B cell (primary cell): ENCODE data around the gene NACA. TPM values are rescaled to one million over a fixed set of nuclear protein-coding genes. Genes with fewer than 3 reads are reported as not detected.
"Not testable (repeated sequence)": the region's sequence is repeated elsewhere in the genome, so short reads cannot be mapped to it uniquely, and the experiment has no call there.

Experiments
- ATAC-seq: fragments of 200-7000 bp; cut with Tn5 transposase; one replicate; pipeline ENCODE4 v1.10.0; 2021; ENCODE audit warnings: low read depth, mild to moderate bottlenecking, moderate number of reproducible peaks, moderate library complexity
- CTCF ChIA-PET: fragments of 350-600 bp; sonication (Branson Sonifier 250); formaldehyde crosslinking; loops from one replicate; lab custom pipeline; 2021; ENCODE audit warnings: antibody characterized with exemption, inconsistent platforms; lab: Charles Lee
- POLR2A ChIA-PET: fragments of 350-600 bp; sonication (Branson Sonifier 250); formaldehyde crosslinking; loops from one replicate; lab custom pipeline; 2021; ENCODE audit warnings: antibody characterized with exemption; lab: Charles Lee
- DNase-seq: peaks from one replicate; pipeline ENCODE4 v3.0.0; 2013
- H2AFZ ChIP-seq: 2 replicates; pipeline ENCODE4 v1.6.1; 2012; ENCODE audit warnings: mild to moderate bottlenecking, low read depth, low read length; ENCODE audit not compliant: insufficient read depth, poor library complexity, severe bottlenecking
- H3K27ac ChIP-seq, 2 donors: 1 replicate in 1 of 2; 2 replicates in 1 of 2; pipeline ENCODE4 v1.5.1; 2012 to 2013; ENCODE audit warnings: low read length in 2 of 2, mild to moderate bottlenecking in 2 of 2, moderate library complexity in 1 of 2
- H3K27me3 ChIP-seq, 4 experiments: fragments of 200-600 bp in 1 of 4; sonication (generic) in 1 of 4; replicated peaks in 1 of 4; 1 replicate in 2 of 4; 2 replicates in 2 of 4; pipeline versions ENCODE4 v1.6.1 to v1.7.0; 2013 to 2016; ENCODE audit warnings: low read length in 3 of 4, mild to moderate bottlenecking in 2 of 4, mixed read lengths in 1 of 4, moderate library complexity in 1 of 4; ENCODE audit not compliant: insufficient read depth in 4 of 4, control insufficient read depth in 3 of 4; ENCODE audit errors: control extremely low read depth in 1 of 4
- H3K36me3 ChIP-seq, 2 experiments: replicated peaks in 1 of 2; 1 replicate in 1 of 2; 2 replicates in 1 of 2; pipeline versions ENCODE4 v1.6.1 to v1.7.1; 2013; ENCODE audit warnings: low read length in 1 of 2; ENCODE audit not compliant: insufficient read depth in 2 of 2, control insufficient read depth in 1 of 2; ENCODE audit errors: control extremely low read depth in 1 of 2, extremely low read depth in 1 of 2
- H3K4me1 ChIP-seq, 2 donors: fragments of 200-600 bp in 1 of 2; sonication (generic) in 1 of 2; 1 replicate in 1 of 2; 2 replicates in 1 of 2; pipeline versions ENCODE4 v1.5.1 to v1.6.1; 2013 to 2017; ENCODE audit warnings: low read length in 2 of 2; ENCODE audit not compliant: control insufficient read depth in 2 of 2, insufficient read depth in 2 of 2
- H3K4me2 ChIP-seq: replicated peaks from 2 replicates; pipeline ENCODE3; 2012; ENCODE audit warnings: mild to moderate bottlenecking, low read depth, low read length; ENCODE audit not compliant: poor library complexity, severe bottlenecking
- H3K4me3 ChIP-seq, 5 experiments: fragments of 200-600 bp in 1 of 5; sonication (generic) in 1 of 5; 1 replicate in 3 of 5; 2 replicates in 2 of 5; pipeline versions ENCODE4 v1.5.1 to v1.7.0; 2011 to 2016; ENCODE audit warnings: low read length in 4 of 5, mild to moderate bottlenecking in 4 of 5, low read depth in 2 of 5, control low read depth in 1 of 5, moderate library complexity in 1 of 5; ENCODE audit not compliant: insufficient read depth in 1 of 5; ENCODE audit errors: control extremely low read depth in 1 of 5, extremely low read depth in 1 of 5
- H3K79me2 ChIP-seq: fragments of 200-600 bp; sonication (generic); one replicate; pipeline ENCODE4 v1.6.0; 2016; ENCODE audit warnings: low read length; ENCODE audit not compliant: control insufficient read depth, insufficient read depth
- H3K9ac ChIP-seq: fragments of 200-600 bp; sonication (generic); 2 replicates; pipeline ENCODE4 v1.6.1; 2017; ENCODE audit warnings: mild to moderate bottlenecking, low read length, moderate library complexity
- H3K9me3 ChIP-seq, 3 donors: one replicate each; pipeline versions ENCODE4 v1.6.1 to v1.7.1; 2013; ENCODE audit warnings: low read length in 2 of 3; ENCODE audit not compliant: control insufficient read depth in 2 of 3, insufficient read depth in 1 of 3; ENCODE audit errors: control extremely low read depth in 1 of 3
- H4K20me1 ChIP-seq: 2 replicates; pipeline ENCODE4 v1.6.0; 2012; ENCODE audit warnings: mild to moderate bottlenecking, low read length; ENCODE audit not compliant: insufficient read depth, control insufficient read depth, poor library complexity, severe bottlenecking
- H3K27ac Mint-ChIP-seq: one replicate; pipeline ENCODE4 v1.8.0; 2021; ENCODE audit warnings: mixed read lengths
- H3K27me3 Mint-ChIP-seq: one replicate; pipeline ENCODE4 v1.8.0; 2021; ENCODE audit warnings: mixed read lengths
- H3K4me1 Mint-ChIP-seq: one replicate; pipeline ENCODE4 v1.8.0; 2021; ENCODE audit warnings: mixed read lengths
- H3K4me3 Mint-ChIP-seq: one replicate; pipeline ENCODE4 v1.8.0; 2021; ENCODE audit warnings: mixed read lengths
- H3K9me3 Mint-ChIP-seq: one replicate; pipeline ENCODE4 v1.8.0; 2022; ENCODE audit warnings: mixed read lengths; ENCODE audit not compliant: insufficient read depth
- CTCF ChIP-seq: fragments of 200-600 bp; IDR thresholded peaks from one replicate; pipeline ENCODE4 v1.8.0; 2022; ENCODE audit warnings: antibody characterized with exemption, mild to moderate bottlenecking
- EZH2 ChIP-seq: IDR thresholded peaks from 2 replicates; pipeline ENCODE4 v1.6.1; 2012; ENCODE audit warnings: borderline replicate concordance, low read depth, mild to moderate bottlenecking, moderate library complexity, low read length; ENCODE audit not compliant: insufficient read depth, poor library complexity, severe bottlenecking
- WGBS: methylation state at CpG from one replicate; pipeline ENCODE4 v1.1.5; 2013; ENCODE audit warnings: missing lambda C conversion rate; ENCODE audit not compliant: insufficient coverage; 5-methylcytosine and 5-hydroxymethylcytosine counted together
- intact Hi-C: fragments of 100-400 bp; cut with micrococcal nuclease; formaldehyde crosslinking; loops from one replicate; pipeline ENCODE4 v1.10.0; 2022
- polyA plus RNA-seq: library from polyadenylated mRNA; depleted of rRNA; stranded (reverse); fragments of >200 nt; gene quantifications from 2 replicates; pipeline ENCODE4 v1.2.3, GENCODE V29; 2012
- total RNA-seq, 2 donors: library from RNA; stranded (reverse); fragments of 120-200 nt in 1 of 2; gene quantifications; 1 replicate in 1 of 2; 2 replicates in 1 of 2; pipeline versions ENCODE4 v1.2.3 to v1.2.4, GENCODE V29; 2013 to 2022

The NACA gene
- total and polyA plus RNA-seq, 2 donors (not counting 1 experiment from before 2014, with no cell fraction given): 1,076 to 1,127 TPM

GRCh38 chr12:56751712-56752598 lies 26.9 kb upstream of the NACA start, which contains the start of gene PRIM1:
Gene PRIM1, minus strand, starts transcription at chr12:56752323. Its CDS starts 25 bp downstream, at chr12:56752298.
- Histone ChIP-seq H2AFZ (peak within 1 kb of the TSS; percentile 83), H3K4me3 (peak within 1 kb of the TSS; percentile 90 to 100 (median 97)), H3K9ac (peak within 1 kb of the TSS; percentile 91), H4K20me1 (no peaks in the 10 kb centered on the region), H3K27me3 (no peaks in the 10 kb centered on the region), H3K36me3 (peaks cover 0 to 3% of the 10 kb centered on the region in 2 experiments), H3K4me2 (peak within 1 kb of the TSS; percentile 97), H3K27ac (peak within 1 kb of the TSS; percentile 79 to 80), H3K4me1 (peaks cover 38% of the 10 kb centered on the region in 2 donors), H3K79me2 (peaks cover 4% of the 10 kb centered on the region), H3K9me3 (no peaks in the 10 kb centered on the region)
- peak; percentile 88 for DNase-seq
- Mint-ChIP-seq H3K9me3 (no peaks in the 10 kb centered on the region), H3K27me3 (no peaks in the 10 kb centered on the region), H3K4me3 (peak within 1 kb of the TSS; percentile 97), H3K27ac (peak within 1 kb of the TSS; percentile 96), H3K4me1 (peaks cover 44% of the 10 kb centered on the region)
- peak; percentile 82 for ATAC-seq
- intact Hi-C loops: loop anchor here (1.0 to 10.0 kb wide), 6 partner anchors 27 to 735 kb away; partner anchors contain the start of genes NACA and PTGES3
- ChIA-PET POLR2A (interaction anchor here (0.5 to 1.2 kb wide), 13 partner anchors 11 to 967 kb away, joined by 3 to 10 read pairs (median 6); partner anchors contain the start of genes NACA and PTGES3), CTCF (interaction anchor here (0.7 to 1.1 kb wide), 5 partner anchors 64 to 705 kb away, joined by 3 to 4 read pairs (median 4); partner anchors contain the start of gene PTGES3)
- WGBS: under 1% methylated on average over 41 of the region's 64 CpGs
- TF ChIP-seq EZH2 (no peak), CTCF (peak; percentile 21)

- peaks cover 3 to 13% of the 10 kb centered on the region in 2 experiments for H3K36me3 ChIP-seq
- DNase-seq, H3K27me3 Mint-ChIP-seq, H3K9me3 Mint-ChIP-seq, H2AFZ ChIP-seq, H3K79me2 ChIP-seq, H3K4me3 ChIP-seq, H4K20me1 ChIP-seq, H3K9ac ChIP-seq, H3K27me3 ChIP-seq, H3K9me3 ChIP-seq, POLR2A ChIA-PET, ATAC-seq: not testable (repeated sequence)
- intact Hi-C loops: loop anchor here (5.0 to 10.0 kb wide), 3 partner anchors 113 to 484 kb away; a partner anchor contains a TSS
- H3K4me2 ChIP-seq: peak overlapping the region; percentile 97
- peak overlapping the region in 1 of 2 donors; percentile 79 for H3K27ac ChIP-seq
- Mint-ChIP-seq H3K27ac (peak overlapping the region; percentile 78), H3K4me3 (peak overlapping the region; percentile 11), H3K4me1 (peaks cover 47% of the 10 kb centered on the region)
- WGBS: 74% methylated on average over 5 of the region's 13 CpGs
- CTCF ChIA-PET: interaction anchor here (0.7 to 1.1 kb wide), 2 partner anchors 63 to 88 kb away, joined by 3 to 4 read pairs; partner anchors contain the start of gene PTGES3
- peaks cover 38% of the 10 kb centered on the region in 2 donors for H3K4me1 ChIP-seq
Measured at GRCh38 chr12:56750596-56750995, 25.5 kb upstream of the NACA start.
